Fibroblast of the aortic adventitia (primary cell): Measurements from ENCODE around the gene RALGAPA1. TPM values are rescaled to one million over a fixed set of nuclear protein-coding genes. Genes with fewer than 3 reads are reported as not detected.

ENCODE experiments used
- DNase-seq: peaks from one replicate; pipeline ENCODE4 v3.0.0-alpha.2; 2010; ENCODE audit warnings: low read depth
- H3K4me3 ChIP-seq: 2 replicates; pipeline ENCODE4 v1.5.1; 2011; ENCODE audit warnings: low read depth, mild to moderate bottlenecking, control low read depth, low read length, moderate library complexity
- total RNA-seq: library from RNA; depleted of rRNA; stranded (reverse); fragments of >200 nt; gene quantifications from 2 replicates; pipeline ENCODE4 v1.2.3, GENCODE V29; 2012; ENCODE audit warnings: low replicate concordance
- TF ChIP-seq, protein P1 (sequence below): IDR thresholded peaks from 2 replicates; pipeline ENCODE4 v1.5.1; 2011; ENCODE audit warnings: mild to moderate bottlenecking, low read length, control low read depth, inconsistent platforms; ENCODE audit not compliant: insufficient read depth

The RALGAPA1 gene
- total RNA-seq, 1 donor, result 52.5 TPM

DNA sequence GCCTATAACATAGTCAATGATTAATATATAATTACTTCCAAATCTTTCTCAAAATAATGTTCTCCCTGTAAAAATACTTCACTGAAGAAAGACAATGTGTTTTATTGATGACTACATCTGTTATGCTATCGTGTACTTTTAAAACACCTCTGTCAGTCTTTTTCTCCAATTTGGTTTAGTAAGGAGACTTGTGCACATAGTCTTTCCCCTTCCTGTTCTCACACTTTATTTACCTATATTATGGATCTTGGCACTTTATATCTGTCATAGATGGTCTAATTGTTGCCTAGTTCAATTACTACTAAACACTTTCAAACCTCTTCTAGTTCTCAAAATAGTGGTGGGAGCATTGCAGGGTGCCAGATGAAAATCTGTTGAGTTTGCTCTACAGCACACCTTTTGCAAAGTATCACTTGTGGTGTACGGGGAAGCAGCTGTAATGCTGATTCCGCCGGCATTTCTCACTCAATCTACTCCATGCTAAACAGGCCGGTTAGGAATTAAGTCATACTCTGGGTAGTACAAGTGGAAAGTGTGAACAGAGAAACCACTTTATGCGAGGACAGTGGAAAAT is 276.2 kb downstream of the RALGAPA1 start:
- DNase-seq, result no peak
- TF ChIP-seq, protein P1, sequence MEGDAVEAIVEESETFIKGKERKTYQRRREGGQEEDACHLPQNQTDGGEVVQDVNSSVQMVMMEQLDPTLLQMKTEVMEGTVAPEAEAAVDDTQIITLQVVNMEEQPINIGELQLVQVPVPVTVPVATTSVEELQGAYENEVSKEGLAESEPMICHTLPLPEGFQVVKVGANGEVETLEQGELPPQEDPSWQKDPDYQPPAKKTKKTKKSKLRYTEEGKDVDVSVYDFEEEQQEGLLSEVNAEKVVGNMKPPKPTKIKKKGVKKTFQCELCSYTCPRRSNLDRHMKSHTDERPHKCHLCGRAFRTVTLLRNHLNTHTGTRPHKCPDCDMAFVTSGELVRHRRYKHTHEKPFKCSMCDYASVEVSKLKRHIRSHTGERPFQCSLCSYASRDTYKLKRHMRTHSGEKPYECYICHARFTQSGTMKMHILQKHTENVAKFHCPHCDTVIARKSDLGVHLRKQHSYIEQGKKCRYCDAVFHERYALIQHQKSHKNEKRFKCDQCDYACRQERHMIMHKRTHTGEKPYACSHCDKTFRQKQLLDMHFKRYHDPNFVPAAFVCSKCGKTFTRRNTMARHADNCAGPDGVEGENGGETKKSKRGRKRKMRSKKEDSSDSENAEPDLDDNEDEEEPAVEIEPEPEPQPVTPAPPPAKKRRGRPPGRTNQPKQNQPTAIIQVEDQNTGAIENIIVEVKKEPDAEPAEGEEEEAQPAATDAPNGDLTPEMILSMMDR, result no peak
- H3K4me3 ChIP-seq, result peak overlapping the region; percentile 68

DNA sequence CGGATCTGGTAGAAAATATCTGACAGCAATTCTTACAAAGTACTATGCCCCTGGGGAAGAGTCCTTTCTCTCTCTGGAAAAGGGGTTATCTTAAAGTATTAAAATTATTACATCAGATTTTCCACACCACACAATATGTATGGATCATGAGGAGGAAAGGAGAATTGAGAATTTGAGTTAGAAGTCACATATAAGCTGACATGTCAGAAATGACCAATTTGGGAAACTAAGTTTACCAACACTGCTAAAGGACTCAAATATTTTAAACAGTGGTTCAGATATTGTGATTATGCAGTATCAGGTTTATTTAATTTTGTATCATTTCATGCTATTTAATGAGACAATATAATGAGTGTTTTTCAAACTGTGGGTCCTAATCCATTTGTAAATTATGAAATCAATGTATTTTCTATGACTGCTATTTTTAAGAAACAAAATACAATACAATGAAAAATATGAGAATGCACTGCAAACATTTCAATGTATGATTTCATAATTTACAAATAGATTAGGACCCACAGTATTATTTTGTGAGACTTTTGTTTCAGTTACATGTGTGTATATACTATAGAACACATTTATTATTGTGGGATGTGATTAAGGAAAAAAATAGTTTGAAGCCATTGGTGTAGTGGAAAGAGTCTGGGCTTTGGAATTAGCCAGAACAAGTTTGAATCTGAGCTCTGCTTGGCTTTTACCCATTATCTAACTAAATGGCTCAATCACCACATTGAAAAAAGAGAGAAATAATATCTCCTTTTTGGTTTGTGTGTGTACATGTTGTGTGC is 276.9 kb downstream of the RALGAPA1 start:
- TF ChIP-seq, protein P1, result no peak
- no peak overlapping the region for H3K4me3 ChIP-seq
- no peak for DNase-seq

DNA sequence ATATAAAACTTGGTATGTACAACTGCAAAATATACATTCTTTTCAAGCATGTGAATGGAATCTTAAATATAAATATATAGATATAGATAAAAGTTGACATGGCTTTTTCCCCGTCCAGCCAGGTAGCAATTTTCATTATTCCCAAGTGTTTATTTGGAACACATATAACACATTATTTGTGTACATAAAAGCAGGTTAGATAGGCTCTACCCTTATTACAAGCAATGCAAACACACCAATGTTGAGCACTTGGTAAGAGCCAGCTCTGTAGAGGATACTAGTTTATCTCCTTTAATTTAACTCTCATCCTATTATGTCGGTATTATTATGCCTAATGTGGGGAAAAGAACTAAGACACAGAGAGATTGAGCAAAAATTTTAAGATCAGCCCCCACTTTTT is 282.1 kb downstream of the RALGAPA1 start:
- no peak for DNase-seq
- TF ChIP-seq, protein P1, result no peak
- H3K4me3 ChIP-seq, result no peak overlapping the region

DNA sequence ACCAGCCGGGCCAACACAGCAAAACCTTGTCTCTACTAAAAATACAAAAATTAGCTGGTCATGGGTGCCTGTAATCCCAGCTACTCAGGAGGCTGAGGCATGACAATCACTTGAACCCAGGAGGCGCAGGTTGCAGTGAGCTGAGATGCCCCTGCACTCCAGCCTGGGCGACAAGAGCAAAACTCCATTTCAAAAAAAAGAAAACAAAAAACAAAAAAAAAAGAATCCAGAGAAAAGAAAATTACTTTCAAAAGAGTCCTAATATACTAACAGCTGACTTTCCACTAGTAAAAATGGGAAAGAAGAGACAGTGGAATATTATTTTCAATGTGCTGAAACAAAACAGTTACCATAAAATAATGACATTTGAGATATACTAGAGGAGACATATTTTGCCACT is 283.4 kb downstream of the RALGAPA1 start:
- DNase-seq, result no peak
- TF ChIP-seq, protein P1, result no peak
- no peak overlapping the region for H3K4me3 ChIP-seq

DNA sequence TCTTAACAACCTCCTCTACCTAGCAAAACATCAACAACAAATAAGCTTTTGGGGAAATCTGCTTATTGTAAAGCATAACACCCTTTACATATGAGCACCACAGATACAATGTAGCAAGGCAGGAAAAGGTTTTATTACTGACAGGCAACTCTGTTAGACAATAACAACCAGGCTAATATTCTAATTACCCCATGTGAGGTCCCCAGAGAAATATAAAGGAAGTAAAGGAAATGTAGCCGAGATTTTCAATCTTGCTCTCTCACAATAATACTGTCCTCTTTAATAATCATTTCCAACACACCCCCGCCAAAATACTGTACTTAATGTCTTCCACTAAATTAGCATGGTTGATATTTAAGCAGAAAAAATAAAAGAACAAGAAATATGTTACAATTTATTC is 289.1 kb downstream of the RALGAPA1 start:
- no peak for DNase-seq
- TF ChIP-seq, protein P1, result no peak
- no peak overlapping the region for H3K4me3 ChIP-seq

DNA sequence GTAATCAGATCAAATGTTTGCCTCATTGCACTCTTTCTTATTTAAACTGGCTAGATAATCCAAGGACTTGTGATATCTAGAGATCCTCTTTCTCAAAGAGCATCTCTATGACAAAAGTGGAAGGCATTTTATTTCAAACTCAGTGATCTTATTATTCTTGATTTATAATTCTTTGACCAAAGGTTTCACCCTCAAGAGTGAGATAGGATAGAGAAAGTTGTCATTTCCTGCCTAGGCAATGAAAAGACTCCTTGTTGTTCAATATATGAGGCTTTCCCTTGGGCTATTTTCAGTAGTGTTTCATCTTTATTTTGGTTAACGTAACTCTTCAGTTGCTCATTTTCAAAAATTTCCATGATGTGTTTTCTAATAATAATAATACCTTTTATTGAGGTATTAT is 293.2 kb downstream of the RALGAPA1 start:
- TF ChIP-seq, protein P1, result no peak
- no peak for DNase-seq
- no peak overlapping the region for H3K4me3 ChIP-seq

DNA sequence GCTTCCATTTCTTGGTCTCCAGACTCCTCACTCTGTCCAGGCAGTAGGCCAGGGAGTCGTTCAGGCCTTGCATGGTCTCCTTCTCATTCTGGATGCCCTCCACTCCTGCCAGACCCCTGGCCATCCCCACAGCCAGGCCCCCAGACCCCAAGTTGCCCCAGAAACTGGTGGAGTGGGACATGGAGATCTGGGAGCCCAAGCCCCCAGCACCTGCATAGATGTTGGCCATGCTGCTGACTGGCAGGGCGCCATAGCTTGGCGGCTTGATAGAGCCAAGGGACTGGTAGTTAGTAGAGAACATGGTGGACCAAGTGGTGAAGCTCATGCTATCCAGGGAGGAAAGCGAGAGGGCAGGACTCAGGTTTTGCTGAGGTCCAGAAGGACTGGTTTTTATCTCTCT is 296.3 kb downstream of the RALGAPA1 start:
- DNase-seq, result no peak
- TF ChIP-seq, protein P1, result no peak

More for the DNA sequence above, 296.3 kb downstream of the RALGAPA1 start:
- H3K4me3 ChIP-seq, result no peak overlapping the region
